ENCODE data around the gene TMEM60. TPM values are rescaled to one million over a fixed set of nuclear protein-coding genes. Genes with fewer than 3 reads are reported as not detected.

TMEM60 gene
- total and polyA plus RNA-seq, 10 of the 15 experiments (the other 5 are each of a cell fraction or from before 2014, with no cell fraction given) = 13.2 to 94.2 (median 30.2) TPM

GRCh38 chr7:77800158-77800557 lies 1.9 kb upstream of the TMEM60 start:
- peaks cover 1% of the 10 kb centered on the region for H3K9me3 ChIP-seq (replicated peaks; ENCODE audit: control insufficient read depth, insufficient read depth, low read length)
- no peak overlapping the region for H2AFZ ChIP-seq (ENCODE audit: control insufficient read depth, low read depth, low read length)
- ChIA-PET CTCF (interaction anchor here (2.2 kb wide), 1 partner anchor 106 kb away, joined by 9 read pairs; no protein-coding TSS in a partner anchor), SMC1A (ENCODE audit: uncharacterized antibody, unreplicated experiment) (no interaction called here), POLR2A (interaction anchor here (0.6 kb wide), 1 partner anchor 41 kb away, joined by 6 read pairs; no protein-coding TSS in a partner anchor), RAD21 (ENCODE audit: unreplicated experiment) (no interaction called here)
- TSS peak; percentile 49 for BruUV-seq (replicated peaks)
- H3K9ac ChIP-seq (ENCODE audit: control insufficient read depth, insufficient read depth, low read length) = peak overlapping the region; percentile 79
- 2% methylated on average over 4 of the region's 4 CpGs for WGBS (ENCODE audit: insufficient coverage, insufficient replicate concordance, low lambda C conversion rate, missing lambda C conversion rate)
- H3K4me1 ChIP-seq (ENCODE audit: control insufficient read depth, insufficient read depth, low read length) = peaks cover 16% of the 10 kb centered on the region
- in situ Hi-C loops (cut with MboI) (no loop called here), intact Hi-C loops (cut with micrococcal nuclease; ENCODE audit: unreplicated experiment) (no loop called here)
- H3K36me3 ChIP-seq (ENCODE audit: control insufficient read depth in 2 of 2, insufficient read depth in 2 of 2, low read length in 1 of 2) = no peaks in the 10 kb centered on the region
- peak overlapping the region; percentile 76 for H3K27ac ChIP-seq (ENCODE audit: control insufficient read depth, insufficient read depth)
- DNase-seq (ENCODE audit: low read depth, low spot score) (peak; percentile 48), ATAC-seq (peak; percentile 2), FAIRE-seq (peak; percentile 56)
- peak overlapping the region; percentile 94 for H3K4me3 ChIP-seq
- H4K20me1 ChIP-seq (ENCODE audit: control insufficient read depth, insufficient read depth) = no peaks in the 10 kb centered on the region
- peaks cover 90% of the 10 kb centered on the region for H3K79me2 ChIP-seq (ENCODE audit: control insufficient read depth, insufficient read depth, low read length)
- H3K4me2 ChIP-seq (ENCODE audit: control insufficient read depth, insufficient read depth) = peak overlapping the region; percentile 83
- H3K27me3 ChIP-seq (replicated peaks in 1 of 2; ENCODE audit: control insufficient read depth in 2 of 2, insufficient read depth in 2 of 2, low read length in 1 of 2) = no peaks in the 10 kb centered on the region
- TF ChIP-seq EP300 (IDR thresholded peaks at IDR 0.05; ENCODE audit: borderline replicate concordance in 1 of 2, control insufficient read depth in 1 of 2, low read depth in 2 of 2, low read length in 2 of 2) (0 out of 4 replicates have a peak, but pooled peaks of 1 of the 2 experiments have one; percentile 20), IKZF2 (IDR thresholded peaks at IDR 0.05) (0 out of 4 replicates have a peak, but pooled peaks have one; percentile 14 to 34), RUNX3 (IDR thresholded peaks at IDR 0.05; ENCODE audit: low read length) (peak; percentile 79), BACH1 (IDR thresholded peaks at IDR 0.05; ENCODE audit: borderline replicate concordance) (no peak), MEF2A (IDR thresholded peaks at IDR 0.05; ENCODE audit: insufficient read depth, low read depth, low read length) (peak; percentile 78), CREB1 (IDR thresholded peaks at IDR 0.05; ENCODE audit: low read depth) (0 out of 2 replicates have a peak, but pooled peaks have one; percentile 22), RAD51 (IDR thresholded peaks at IDR 0.05) (no peak), RELA (IDR thresholded peaks at IDR 0.05; ENCODE audit: borderline replicate concordance, partially characterized antibody) (no peak), TBL1XR1 (IDR thresholded peaks at IDR 0.05; ENCODE audit: low read depth, low read length) (peak; percentile 74; the same call in 1 of the 2 replicates), ZBED1 (IDR thresholded peaks at IDR 0.05; ENCODE audit: borderline replicate concordance) (0 out of 2 replicates have a peak, but pooled peaks have one; percentile 33), NBN (IDR thresholded peaks at IDR 0.05) (no peak), ZNF384 (IDR thresholded peaks at IDR 0.05; ENCODE audit: borderline replicate concordance, low read depth, low read length) (no peak), ETV6 (conservative IDR thresholded peaks at IDR 0.05 in 1 of 2, IDR thresholded peaks at IDR 0.05 in 1 of 2; ENCODE audit: borderline replicate concordance in 1 of 2, low read depth in 1 of 2) (0 out of 4 replicates have a peak, but pooled peaks of 1 of the 2 experiments have one; percentile 13), EED (IDR thresholded peaks at IDR 0.05; ENCODE audit: low read depth) (0 out of 2 replicates have a peak, but pooled peaks have one; percentile 48), EGR1 (IDR thresholded peaks at IDR 0.05; ENCODE audit: borderline replicate concordance in 1 of 2, low read depth in 2 of 2, low read length in 2 of 2) (0 out of 3 replicates have a peak, but pooled peaks of 1 of the 2 experiments have one; percentile 29), CEBPZ (IDR thresholded peaks at IDR 0.05; ENCODE audit: low read depth, low read length) (no peak), SKIL (IDR thresholded peaks at IDR 0.05; ENCODE audit: low read depth, poor library complexity, severe bottlenecking) (peak; percentile 46), NFIC (IDR thresholded peaks at IDR 0.05; ENCODE audit: low read depth, low read length) (peak; percentile 45; the same call in 1 of the 2 replicates), FOXM1 (IDR thresholded peaks at IDR 0.05; ENCODE audit: low read depth, low read length) (no peak), PAX5 (IDR thresholded peaks at IDR 0.05; ENCODE audit: borderline replicate concordance, low read depth, low read length) (peak; percentile 42; the same call in 1 of the 2 replicates)
